K562 (cell line): ENCODE data around the gene GDF15. TPM values are rescaled to one million over a fixed set of nuclear protein-coding genes. Genes with fewer than 3 reads are reported as not detected.

Experiments used
- BACH1 ChIP-seq: fragments of 200-800 bp; sonication (Bioruptor generic); IDR thresholded peaks from 2 replicates; pipeline ENCODE4 v1.6.1; 2016; ENCODE audit warnings: missing genetic modification characterization, missing compliant biosample characterization
- EGR1 ChIP-seq: fragments of 450-650 bp; conservative IDR thresholded peaks from 2 replicates; pipeline ENCODE4 v1.6.1; 2017; ENCODE audit warnings: mild to moderate bottlenecking
- ETV1 ChIP-seq: fragments of 450-650 bp; conservative IDR thresholded peaks from 2 replicates; pipeline ENCODE4 v1.6.1; 2016; ENCODE audit warnings: missing genetic modification characterization, control low read depth, low read depth, missing compliant biosample characterization
- FOSL1 ChIP-seq: fragments of 200-800 bp; sonication (Bioruptor generic); conservative IDR thresholded peaks from 2 replicates; pipeline ENCODE4 v1.6.1; 2016; ENCODE audit warnings: missing genetic modification characterization, missing compliant biosample characterization
- HDAC3 ChIP-seq: fragments of 450-650 bp; IDR thresholded peaks from 2 replicates; pipeline ENCODE4 v1.6.1; 2018; ENCODE audit warnings: borderline replicate concordance, mild to moderate bottlenecking, moderate library complexity; ENCODE audit not compliant: partially characterized antibody
- HMGN3 ChIP-seq: IDR thresholded peaks from 2 replicates; pipeline ENCODE4 v1.6.1; 2011; ENCODE audit warnings: borderline replicate concordance, low read depth, mild to moderate bottlenecking, mixed read lengths, low read length; ENCODE audit not compliant: insufficient read length; ENCODE audit errors: extremely low read depth
- JUNB ChIP-seq: fragments of 450-650 bp; formaldehyde crosslinking; conservative IDR thresholded peaks from 2 replicates; pipeline ENCODE4 v1.4.0; 2020; ENCODE audit warnings: mild to moderate bottlenecking
- LCOR ChIP-seq: sonication (generic); formaldehyde crosslinking; IDR thresholded peaks from 2 replicates; pipeline ENCODE4 v1.8.0; 2022; ENCODE audit warnings: mild to moderate bottlenecking, missing genetic modification reagents
- POLR2AphosphoS5 ChIP-seq: IDR thresholded peaks from 2 replicates; pipeline ENCODE4 v1.6.1; 2011; ENCODE audit warnings: mild to moderate bottlenecking, low read depth, low read length, moderate library complexity; ENCODE audit not compliant: control insufficient read depth, insufficient read depth
- SMARCE1 ChIP-seq: fragments of 450-650 bp; IDR thresholded peaks from 2 replicates; pipeline ENCODE4 v1.7.1; 2016; ENCODE audit warnings: mild to moderate bottlenecking
- ZBTB8A ChIP-seq: fragments of 450-650 bp; IDR thresholded peaks from 2 replicates; pipeline ENCODE4 v1.6.1; 2018; ENCODE audit warnings: mild to moderate bottlenecking, moderate library complexity; ENCODE audit not compliant: partially characterized antibody
- ZNF134 ChIP-seq: fragments of 250-450 bp; sonication (Bioruptor Pico); conservative IDR thresholded peaks from 2 replicates; pipeline ENCODE4 v1.4.0; 2020
- ZNF696 ChIP-seq: fragments of 250-450 bp; sonication (Bioruptor Pico); conservative IDR thresholded peaks from 2 replicates; pipeline ENCODE4 v1.4.0; 2020; ENCODE audit warnings: mild to moderate bottlenecking, moderate library complexity
- ZNF79 ChIP-seq: fragments of 250-450 bp; sonication (Bioruptor Pico); IDR thresholded peaks from 2 replicates; pipeline ENCODE4 v1.4.0; 2020; ENCODE audit warnings: low read depth, mild to moderate bottlenecking, moderate library complexity
- ZSCAN29 ChIP-seq: fragments of 450-650 bp; IDR thresholded peaks from 2 replicates; pipeline ENCODE4 v1.6.1; 2017
- polyA plus RNA-seq, 8 experiments: library from polyadenylated mRNA; depleted of rRNA in 4 of 8; stranded (reverse) in 5 of 8; unstranded in 3 of 8; fragments of >200 nt; fragmentation: Nextera tagmentation in 2 of 8; fragmentation: Illumina TruSeq in 1 of 8; extraction: Ambion mirVana in 2 of 8; extraction: Trizol in 1 of 8; gene quantifications; 2 replicates each; pipeline versions ENCODE4 v1.2.1 to v1.2.3, GENCODE V29; 2011 to 2014; ENCODE audit warnings: inconsistent platforms in 1 of 8, missing spikeins in 1 of 8
- total RNA-seq, 7 experiments: library from RNA; depleted of rRNA in 6 of 7; stranded (reverse); fragments of >200 nt in 6 of 7; fragmentation: Illumina TruSeq in 2 of 7; extraction: Trizol in 2 of 7; gene quantifications; 2 replicates each; pipeline versions ENCODE4 v1.2.1 to v1.2.3, GENCODE V29; 2011 to 2021; ENCODE audit warnings: low replicate concordance in 1 of 7
- TF ChIP-seq, protein P1 (sequence below), 2 experiments: fragments of 200-800 bp in 1 of 2; sonication (Bioruptor generic) in 1 of 2; sonication (generic) in 1 of 2; formaldehyde crosslinking in 1 of 2; IDR thresholded peaks in 1 of 2; conservative IDR thresholded peaks in 1 of 2; 2 replicates each; pipeline versions ENCODE4 v1.5.0 to v1.6.1; 2016 to 2020; ENCODE audit warnings: missing compliant biosample characterization in 1 of 2, missing genetic modification characterization in 1 of 2, missing genetic modification reagents in 1 of 2
- TF ChIP-seq, protein P2 (sequence below): fragments of 450-650 bp; IDR thresholded peaks from 2 replicates; pipeline ENCODE4 v1.7.0; 2016; ENCODE audit warnings: borderline replicate concordance
- TF ChIP-seq, protein P3 (sequence below): fragments of 250-450 bp; sonication (Bioruptor Pico); IDR thresholded peaks from 2 replicates; pipeline ENCODE4 v1.4.0; 2020

GDF15 gene
- total and polyA plus RNA-seq, 9 of the 15 experiments (the other 6 are each of a cell fraction or from before 2014, with no cell fraction given): 2.3 to 82.4 (median 12.5) TPM

DNA sequence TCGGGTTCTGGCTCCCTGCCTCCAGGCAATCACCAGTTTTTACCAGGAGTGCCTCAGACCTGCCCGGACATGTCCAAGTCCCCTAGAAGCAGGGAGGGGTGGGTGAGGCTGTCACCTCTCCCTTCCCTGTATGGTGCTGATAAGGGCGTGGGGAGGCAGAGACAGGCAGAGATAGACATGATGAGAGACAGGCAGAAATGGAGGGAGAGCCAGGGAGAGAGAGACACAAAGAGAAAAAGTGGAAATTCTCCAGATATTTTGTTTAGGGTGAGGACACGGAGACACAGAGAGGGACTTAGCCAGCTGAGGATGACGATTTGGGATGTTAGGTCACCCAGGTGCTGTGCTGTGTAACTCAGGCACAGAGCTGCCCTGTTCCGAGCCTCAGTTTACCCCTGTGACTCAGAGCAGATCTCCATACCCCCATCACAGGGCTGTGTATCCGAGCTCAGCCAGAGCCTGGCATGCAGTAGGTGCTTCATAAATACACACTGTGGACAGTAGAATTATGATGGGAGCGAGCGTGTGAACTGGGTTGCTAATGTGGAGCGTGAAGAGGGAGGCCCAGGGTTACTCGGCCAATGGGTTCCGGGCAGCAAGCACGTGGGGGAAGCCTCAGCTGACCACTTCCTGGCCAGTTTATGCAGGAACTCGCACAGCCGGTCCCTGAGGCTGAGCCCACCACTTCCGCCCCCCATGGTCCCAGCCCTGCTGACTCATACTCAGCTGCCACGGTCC, 11.9 kb upstream of the GDF15 start (continued):
- TF ChIP-seq, protein P1, sequence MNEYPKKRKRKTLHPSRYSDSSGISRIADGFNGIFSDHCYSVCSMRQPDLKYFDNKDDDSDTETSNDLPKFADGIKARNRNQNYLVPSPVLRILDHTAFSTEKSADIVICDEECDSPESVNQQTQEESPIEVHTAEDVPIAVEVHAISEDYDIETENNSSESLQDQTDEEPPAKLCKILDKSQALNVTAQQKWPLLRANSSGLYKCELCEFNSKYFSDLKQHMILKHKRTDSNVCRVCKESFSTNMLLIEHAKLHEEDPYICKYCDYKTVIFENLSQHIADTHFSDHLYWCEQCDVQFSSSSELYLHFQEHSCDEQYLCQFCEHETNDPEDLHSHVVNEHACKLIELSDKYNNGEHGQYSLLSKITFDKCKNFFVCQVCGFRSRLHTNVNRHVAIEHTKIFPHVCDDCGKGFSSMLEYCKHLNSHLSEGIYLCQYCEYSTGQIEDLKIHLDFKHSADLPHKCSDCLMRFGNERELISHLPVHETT (CRISPR knock-in tag; conservative IDR thresholded peaks at IDR 0.05 in 1 of 2, IDR thresholded peaks at IDR 0.05 in 1 of 2): no peak
- TF ChIP-seq POLR2AphosphoS5 (peak; percentile 92), ETV1 (tag) (peak; percentile 98), ZNF696 (CRISPR knock-in tag) (0 out of 2 replicates have a peak, but pooled peaks have one; percentile 4), EGR1 (peak; percentile 84), SMARCE1 (peak; percentile 95), HDAC3 (peak; percentile 80), LCOR (CRISPR knock-in tag) (peak; percentile 90), FOSL1 (peak; percentile 97), BACH1 (peak; percentile 91; the same call in 1 of the 2 replicates), JUNB (CRISPR knock-in tag) (peak; percentile 57; the same call in 1 of the 2 replicates), ZSCAN29 (no peak; the same call in 1 of the 2 replicates), ZBTB8A (no peak), ZNF79 (CRISPR knock-in tag) (0 out of 2 replicates have a peak, but pooled peaks have one; percentile 12), HMGN3 (peak; percentile 97), ZNF134 (CRISPR knock-in tag) (no peak)
- TF ChIP-seq, protein P2, sequence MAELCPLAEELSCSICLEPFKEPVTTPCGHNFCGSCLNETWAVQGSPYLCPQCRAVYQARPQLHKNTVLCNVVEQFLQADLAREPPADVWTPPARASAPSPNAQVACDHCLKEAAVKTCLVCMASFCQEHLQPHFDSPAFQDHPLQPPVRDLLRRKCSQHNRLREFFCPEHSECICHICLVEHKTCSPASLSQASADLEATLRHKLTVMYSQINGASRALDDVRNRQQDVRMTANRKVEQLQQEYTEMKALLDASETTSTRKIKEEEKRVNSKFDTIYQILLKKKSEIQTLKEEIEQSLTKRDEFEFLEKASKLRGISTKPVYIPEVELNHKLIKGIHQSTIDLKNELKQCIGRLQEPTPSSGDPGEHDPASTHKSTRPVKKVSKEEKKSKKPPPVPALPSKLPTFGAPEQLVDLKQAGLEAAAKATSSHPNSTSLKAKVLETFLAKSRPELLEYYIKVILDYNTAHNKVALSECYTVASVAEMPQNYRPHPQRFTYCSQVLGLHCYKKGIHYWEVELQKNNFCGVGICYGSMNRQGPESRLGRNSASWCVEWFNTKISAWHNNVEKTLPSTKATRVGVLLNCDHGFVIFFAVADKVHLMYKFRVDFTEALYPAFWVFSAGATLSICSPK: 0 out of 2 replicates have a peak, but pooled peaks have one; percentile 53
- TF ChIP-seq, protein P3, sequence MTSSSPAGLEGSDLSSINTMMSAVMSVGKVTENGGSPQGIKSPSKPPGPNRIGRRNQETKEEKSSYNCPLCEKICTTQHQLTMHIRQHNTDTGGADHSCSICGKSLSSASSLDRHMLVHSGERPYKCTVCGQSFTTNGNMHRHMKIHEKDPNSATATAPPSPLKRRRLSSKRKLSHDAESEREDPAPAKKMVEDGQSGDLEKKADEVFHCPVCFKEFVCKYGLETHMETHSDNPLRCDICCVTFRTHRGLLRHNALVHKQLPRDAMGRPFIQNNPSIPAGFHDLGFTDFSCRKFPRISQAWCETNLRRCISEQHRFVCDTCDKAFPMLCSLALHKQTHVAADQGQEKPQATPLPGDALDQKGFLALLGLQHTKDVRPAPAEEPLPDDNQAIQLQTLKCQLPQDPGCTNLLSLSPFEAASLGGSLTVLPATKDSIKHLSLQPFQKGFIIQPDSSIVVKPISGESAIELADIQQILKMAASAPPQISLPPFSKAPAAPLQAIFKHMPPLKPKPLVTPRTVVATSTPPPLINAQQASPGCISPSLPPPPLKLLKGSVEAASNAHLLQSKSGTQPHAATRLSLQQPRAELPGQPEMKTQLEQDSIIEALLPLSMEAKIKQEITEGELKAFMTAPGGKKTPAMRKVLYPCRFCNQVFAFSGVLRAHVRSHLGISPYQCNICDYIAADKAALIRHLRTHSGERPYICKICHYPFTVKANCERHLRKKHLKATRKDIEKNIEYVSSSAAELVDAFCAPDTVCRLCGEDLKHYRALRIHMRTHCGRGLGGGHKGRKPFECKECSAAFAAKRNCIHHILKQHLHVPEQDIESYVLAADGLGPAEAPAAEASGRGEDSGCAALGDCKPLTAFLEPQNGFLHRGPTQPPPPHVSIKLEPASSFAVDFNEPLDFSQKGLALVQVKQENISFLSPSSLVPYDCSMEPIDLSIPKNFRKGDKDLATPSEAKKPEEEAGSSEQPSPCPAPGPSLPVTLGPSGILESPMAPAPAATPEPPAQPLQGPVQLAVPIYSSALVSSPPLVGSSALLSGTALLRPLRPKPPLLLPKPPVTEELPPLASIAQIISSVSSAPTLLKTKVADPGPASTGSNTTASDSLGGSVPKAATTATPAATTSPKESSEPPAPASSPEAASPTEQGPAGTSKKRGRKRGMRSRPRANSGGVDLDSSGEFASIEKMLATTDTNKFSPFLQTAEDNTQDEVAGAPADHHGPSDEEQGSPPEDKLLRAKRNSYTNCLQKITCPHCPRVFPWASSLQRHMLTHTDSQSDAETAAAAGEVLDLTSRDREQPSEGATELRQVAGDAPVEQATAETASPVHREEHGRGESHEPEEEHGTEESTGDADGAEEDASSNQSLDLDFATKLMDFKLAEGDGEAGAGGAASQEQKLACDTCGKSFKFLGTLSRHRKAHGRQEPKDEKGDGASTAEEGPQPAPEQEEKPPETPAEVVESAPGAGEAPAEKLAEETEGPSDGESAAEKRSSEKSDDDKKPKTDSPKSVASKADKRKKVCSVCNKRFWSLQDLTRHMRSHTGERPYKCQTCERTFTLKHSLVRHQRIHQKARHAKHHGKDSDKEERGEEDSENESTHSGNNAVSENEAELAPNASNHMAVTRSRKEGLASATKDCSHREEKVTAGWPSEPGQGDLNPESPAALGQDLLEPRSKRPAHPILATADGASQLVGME: peak; percentile 45; the same call in 1 of the 2 replicates
